ENCODE data around the gene DIP2C.
"Not testable (repeated sequence)": the region's sequence is repeated elsewhere in the genome, so short reads cannot be mapped to it uniquely, and the experiment has no call there.

DIP2C gene

DNA sequence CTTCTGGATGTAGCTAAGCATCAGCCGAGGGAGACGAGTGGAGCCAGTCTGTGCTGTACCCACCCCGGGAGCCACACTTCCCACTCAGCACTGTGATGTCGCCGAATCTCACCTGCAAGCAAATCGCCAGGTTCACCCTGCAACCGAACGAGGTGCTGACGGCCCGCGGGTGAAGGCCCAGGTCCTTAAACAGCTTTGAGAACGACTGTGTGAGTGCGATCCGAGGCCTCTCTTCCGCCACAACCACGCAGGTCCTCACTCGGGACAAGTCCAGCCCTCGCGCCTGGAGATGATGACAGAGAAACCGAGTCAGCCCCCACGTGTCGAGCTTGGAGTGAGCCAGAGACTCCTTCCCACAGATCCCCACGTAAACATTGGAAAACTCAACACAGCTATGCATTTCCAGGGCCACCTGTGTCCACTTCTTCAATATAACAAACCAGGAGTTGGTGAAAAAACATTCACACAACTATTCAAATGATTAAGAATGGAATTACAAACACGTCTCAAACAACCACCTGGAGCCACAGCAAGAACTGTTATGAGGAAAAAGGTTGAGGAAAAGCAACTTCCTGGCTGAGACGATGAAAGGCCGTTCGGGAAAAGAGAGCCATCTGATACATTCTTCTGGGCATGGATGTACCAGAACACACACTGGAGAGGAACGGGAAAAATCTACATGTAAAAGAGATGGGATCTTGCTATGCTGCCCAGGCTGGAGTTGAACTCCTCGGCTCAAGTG lies 362.4 kb downstream of the DIP2C start:
- DNase-seq (ENCODE audit: low spot score), result no peak

DNA sequence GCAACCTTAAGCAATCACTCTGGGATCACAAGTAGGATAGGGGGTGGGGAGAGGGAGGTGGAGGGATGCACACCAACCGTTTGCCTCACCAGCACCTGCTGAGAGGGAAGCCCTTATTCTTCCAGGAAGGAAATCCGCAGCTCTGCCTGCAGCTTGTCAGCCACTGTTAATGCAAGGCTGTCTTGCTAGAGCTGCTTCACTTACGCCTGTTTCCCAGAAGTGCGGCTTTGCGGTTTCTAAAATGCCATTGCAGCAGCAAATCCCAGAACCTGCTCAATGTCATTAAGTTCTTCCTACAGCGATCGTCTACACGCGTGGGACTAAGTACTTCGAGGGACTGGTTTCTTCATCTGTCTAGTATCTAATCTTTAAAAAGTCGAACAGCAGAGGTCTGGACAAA lies 363.1 kb downstream of the DIP2C start:
- DNase-seq (ENCODE audit: low spot score), result no peak

DNA sequence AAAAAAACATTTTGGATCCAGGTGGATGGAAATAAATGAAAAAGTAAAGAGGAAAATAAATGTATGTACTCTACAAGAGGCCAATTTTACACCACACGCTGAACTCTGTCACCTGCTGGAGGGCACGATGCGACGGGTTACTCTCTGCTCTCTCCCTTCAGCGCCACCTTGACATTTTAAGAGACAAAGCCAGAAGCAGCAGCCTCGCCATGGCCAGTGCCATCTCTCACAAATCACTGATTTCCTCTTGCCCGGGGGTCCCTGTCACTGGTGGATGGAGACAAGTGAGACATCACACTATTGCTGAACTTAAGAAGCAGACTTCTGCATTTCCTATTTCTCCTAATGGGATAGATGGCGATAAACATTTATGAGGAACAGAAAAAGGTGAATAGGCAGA lies 364.2 kb downstream of the DIP2C start:
- DNase-seq (ENCODE audit: low spot score), result no peak

DNA sequence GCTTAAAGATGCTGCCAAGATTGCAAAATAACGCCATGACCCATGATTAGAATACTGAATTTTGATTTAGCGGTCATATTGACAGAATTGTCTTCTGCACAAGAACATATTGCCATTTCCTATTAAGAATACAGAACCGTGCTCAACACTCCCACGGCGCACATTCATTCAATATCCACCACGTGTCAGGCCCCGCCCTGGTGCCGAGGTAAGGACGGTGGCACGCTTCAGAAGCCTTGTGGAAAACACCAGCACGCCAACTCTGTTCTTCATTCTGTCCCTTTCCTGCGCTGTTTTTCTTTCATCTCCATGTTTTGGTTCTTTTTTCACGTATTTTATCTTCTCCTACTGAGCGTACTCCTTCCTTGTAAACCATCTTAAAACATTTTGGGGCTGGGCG lies 364.9 kb downstream of the DIP2C start:
- DNase-seq (ENCODE audit: low spot score), result no peak

DNA sequence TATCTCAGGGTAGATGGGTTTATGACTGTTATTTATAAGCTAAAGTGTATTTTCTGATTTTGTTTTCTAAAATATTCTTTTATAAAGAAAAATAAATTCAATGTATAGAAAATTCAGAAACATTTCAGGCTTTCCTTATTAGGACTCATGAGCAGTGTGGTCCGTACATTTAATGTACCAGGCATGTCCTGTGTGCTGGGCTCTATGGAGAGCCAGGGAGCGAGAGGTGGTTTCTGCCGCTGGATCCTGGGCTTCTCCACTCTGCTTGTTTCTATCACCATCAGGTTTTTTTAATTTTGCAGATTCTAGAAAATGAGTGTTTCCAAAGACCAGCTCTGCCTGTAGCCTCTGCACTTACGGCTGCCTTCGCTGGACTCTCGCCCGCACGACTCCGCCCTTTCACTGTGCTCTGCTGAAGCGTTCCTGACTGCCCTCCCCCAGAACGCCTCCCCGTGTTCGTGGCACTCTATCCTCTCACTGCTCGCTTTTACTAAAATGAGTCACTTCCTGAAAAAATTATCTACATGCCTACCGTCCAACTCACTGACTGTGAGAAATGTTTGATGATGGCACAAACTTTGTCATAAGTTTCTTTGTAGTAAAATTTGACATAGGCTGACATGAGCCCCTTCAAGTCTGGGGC lies 365.7 kb downstream of the DIP2C start:
- DNase-seq (ENCODE audit: low spot score), result peak; percentile 90

DNA sequence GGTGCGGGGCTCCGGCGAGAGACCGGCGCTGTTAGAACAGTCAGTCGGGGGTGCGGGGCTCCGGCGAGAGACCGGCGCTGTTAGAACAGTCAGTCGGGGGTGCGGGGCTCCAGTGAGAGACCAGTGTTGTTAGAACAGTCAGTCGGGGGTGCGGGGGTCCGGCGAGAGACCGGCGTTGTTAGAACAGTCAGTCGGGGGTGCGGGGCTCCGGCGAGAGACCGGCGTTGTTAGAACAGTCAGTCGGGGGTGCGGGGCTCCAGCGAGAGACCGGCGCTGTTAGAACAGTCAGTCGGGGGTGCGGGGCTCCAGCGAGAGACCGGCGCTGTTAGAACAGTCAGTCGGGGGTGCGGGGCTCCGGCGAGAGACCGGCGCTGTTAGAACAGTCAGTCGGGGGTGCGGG lies 366.4 kb downstream of the DIP2C start:
- DNase-seq (ENCODE audit: low spot score), result not testable (repeated sequence)

DNA sequence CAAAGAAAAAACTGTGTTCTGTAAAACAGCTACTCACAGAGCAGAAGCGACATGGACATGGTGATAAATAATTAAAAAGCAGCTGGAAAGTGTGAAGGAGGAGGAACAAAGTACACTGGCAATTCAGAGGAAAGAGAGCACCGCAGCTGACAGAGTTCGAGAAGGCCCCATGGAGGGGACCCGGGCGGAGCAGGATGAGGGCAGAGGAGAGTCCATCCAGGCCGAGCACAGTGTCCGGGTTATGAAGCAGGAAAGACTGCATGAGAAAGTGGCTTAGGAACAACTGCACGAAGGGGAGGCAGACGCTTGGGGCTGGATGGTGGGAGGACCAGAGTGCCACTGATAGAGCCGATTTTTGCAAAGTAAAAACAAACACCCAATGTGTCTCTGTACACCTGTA lies 368.7 kb downstream of the DIP2C start:
- no peak for DNase-seq (ENCODE audit: low spot score)

DNA sequence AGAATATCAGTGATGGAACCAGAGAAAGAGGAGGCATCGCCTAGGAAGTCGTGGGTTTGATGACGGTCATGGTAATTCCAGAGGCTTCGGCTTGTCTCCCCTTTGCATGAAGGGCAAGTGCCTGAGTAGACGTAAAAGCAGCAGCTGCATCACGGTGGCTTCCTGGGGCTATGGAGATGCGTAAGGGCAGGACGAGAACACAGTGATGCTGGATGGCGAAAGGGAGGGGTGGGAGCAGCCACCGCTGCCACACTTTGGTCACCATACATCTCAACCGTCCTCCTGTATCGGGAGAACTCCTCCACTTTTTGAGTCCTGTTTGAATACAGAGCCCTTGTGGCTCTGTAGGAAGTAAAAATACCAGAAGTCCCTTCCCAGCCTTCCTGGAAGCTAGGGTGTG lies 371.5 kb downstream of the DIP2C start:
- DNase-seq (ENCODE audit: low spot score), result no peak

DNA sequence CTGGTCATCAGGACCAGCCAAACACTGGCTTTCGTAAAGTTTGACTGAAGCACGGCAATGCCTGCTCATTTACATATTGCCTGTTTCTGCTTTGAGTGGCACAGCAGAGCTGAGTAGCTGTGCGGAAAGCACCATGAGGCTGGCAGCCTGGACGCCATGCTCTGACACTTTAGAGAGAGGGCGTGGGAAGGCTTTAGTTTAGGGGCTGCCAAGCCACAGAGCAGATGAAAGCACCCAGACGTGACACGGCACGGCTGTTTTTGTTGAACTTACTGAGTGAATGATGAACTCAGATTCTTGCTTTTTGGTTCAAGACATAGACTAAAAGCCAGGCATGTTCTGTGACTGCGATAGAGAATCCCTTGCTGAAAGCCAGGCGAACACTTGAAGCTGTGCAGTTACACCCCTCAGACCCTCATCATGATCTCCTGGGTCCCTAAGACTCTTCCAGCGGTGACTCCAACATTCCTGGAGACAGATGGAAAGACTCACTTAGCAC lies 372.1 kb downstream of the DIP2C start:
- DNase-seq (ENCODE audit: low spot score), result no peak

DNA sequence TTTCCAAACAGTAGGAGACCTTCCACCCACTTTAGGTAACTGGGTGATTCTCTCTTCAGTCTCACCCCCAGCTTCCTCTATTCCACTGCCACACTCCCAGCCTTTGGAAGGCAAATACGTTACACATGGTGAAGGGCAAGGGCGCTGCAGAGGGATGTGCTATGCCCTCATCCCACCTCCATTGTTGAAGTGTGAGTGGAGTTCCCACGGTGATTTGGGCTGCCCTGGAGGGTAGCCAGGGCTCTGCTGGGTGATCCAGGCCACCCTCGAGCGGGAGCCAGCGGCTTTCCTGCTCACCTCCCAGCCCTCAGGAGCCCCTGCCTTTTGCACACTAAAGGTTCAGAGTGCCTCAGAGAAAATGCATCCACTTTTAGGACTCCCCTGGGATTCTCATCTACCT lies 373.1 kb downstream of the DIP2C start:
- no peak for DNase-seq (ENCODE audit: low spot score)

DNA sequence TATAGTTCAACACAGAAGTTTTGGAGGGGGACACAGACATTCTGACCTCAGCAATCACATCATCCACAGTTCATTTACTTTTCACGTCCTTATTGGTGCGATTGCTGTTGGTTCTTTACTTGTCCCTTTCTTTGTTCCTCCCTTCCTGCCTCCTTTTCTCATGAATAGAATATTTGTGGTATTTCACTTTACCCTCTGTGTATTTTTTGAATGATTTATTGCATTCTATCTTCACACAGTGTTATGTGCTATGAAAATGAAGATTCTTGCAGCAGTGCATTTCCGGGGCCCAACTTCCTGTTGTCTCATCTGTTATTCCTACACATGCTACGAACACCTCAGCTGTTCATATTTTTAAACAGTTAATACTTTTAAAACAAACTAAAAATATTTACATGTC lies 374.6 kb downstream of the DIP2C start:
- no peak for DNase-seq (ENCODE audit: low spot score)

DNA sequence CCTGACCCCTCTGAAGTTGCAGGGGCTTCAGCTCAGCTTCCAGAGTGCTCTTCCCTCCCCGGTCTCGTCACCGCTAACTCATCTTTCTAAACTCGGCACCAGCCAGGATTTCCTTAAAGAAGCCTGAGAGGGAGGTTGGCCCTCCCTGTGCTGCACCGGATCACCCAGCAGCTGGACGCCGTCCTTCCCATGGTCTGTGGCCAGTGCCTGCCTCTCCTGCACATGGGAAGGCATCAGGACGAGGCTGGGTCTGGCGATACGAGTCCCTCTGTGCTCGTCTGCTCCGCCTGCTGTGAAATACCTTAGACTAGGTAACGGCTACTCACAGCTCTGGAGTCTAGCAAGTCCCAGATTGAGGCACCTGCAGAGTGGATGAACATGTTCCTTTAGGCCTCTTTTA lies 375.1 kb downstream of the DIP2C start:
- no peak for DNase-seq (ENCODE audit: low spot score)

DNA sequence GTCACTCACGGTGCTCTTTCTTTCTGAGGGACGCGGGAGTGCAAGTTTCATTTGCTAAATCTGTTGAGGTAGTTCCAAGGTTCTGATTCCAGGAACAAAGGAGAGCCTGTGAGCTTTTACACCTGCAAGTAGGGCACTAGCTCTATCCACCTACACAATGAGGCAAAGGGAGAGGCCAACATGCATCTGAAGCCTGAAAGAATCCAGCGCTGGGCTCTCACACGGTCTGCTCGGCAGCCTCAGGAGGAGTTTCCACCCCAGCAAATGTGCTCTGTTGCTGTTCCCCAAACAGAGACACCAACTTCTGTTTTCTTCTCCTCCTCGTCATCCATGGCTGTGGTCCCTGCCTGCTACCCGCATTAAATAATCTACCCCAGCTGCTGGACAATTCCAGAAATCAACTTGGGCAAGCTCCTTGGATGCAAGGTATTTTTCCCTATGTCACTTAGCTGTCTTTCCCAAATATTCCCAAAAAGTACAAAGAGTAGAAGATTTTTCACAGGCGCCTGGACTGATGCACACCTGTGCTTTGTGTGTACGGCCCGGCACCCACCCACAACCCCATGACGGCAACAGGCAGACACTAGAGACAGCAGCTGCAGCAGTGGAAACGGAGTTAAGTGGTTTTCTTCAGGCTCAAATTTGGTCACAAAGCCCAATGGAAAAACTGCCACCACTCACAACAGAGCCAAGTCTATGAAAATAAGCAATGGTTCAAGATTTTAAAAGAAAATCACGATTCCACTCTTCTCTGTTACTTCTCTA lies 377.4 kb downstream of the DIP2C start:
- DNase-seq (ENCODE audit: low spot score), result no peak

DNA sequence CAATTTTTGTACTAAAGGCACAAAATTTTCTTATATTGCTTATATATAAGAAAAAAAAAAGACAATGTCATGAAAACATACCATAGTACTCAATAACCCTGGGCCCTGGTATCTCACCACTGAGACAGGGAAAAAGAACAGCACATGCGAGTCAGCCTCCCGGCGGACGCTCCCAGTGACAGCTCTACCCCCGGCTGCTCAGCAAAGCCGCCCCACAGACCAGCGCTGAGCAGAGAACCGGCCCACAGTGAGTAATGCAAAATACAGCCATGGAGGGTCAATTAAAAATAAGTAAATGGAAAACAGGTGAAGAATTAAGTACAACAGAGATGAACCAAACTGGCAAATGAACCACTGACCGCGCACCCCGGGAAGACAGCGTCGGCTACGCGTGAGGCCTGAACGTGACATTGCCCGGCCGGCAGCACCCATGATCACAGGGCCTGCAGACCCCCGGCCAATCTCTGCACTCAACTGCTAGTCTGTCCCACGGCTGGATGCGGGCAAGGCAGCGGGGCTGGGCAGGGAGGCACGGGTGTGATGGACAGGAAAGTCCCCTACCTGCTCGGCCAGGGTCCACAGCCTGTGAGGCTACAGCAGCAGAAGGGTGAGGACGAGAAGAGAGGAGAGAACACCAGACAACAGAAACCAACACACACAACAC lies 378.4 kb downstream of the DIP2C start:
- no peak for DNase-seq (ENCODE audit: low spot score)

DNA sequence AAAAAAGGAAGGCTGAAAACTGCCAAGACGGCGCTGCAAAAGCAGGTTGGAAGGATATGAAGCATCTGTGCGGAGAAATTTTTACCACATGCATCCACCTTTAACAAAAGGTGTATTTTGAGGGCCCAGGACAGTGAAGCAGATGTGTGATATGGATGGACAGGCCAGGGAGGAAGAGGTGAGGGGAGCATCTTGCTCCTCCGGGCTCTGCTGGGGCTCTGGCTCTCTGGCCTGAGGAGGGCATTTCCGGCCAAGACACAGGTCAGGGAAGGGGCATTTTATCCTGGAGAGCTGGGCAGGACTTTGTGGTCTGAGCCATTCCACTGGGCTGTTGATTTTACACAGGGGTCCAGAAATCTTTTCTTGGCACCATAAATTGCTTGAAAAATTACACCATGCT lies 379.1 kb downstream of the DIP2C start:
- DNase-seq (ENCODE audit: low spot score), result no peak

DNA sequence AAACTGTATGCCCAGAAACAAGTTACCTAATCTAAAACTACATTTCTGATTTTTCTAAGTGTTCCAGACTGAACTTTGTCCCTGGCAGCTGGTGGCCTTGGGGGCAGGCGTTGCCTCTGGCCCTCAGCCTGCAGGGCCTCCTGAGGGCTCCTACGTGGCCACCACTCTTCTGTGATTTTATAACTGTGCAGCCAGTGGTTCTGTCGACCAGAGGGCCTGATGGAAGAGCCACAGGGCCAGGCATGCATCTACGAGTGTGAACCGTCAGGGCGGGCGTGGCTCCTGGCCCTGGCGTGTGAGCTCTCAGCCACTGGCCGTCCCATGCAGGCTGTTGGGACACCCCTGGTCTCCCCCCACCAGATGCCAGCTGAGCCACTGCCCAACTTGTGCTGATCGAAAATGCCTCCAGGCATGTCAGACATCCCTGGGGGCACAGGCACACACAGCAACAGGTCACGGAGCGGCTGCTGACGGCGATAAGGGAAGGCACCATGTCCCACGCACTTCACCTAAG lies 380.8 kb downstream of the DIP2C start:
- DNase-seq (ENCODE audit: low spot score), result no peak

DNA sequence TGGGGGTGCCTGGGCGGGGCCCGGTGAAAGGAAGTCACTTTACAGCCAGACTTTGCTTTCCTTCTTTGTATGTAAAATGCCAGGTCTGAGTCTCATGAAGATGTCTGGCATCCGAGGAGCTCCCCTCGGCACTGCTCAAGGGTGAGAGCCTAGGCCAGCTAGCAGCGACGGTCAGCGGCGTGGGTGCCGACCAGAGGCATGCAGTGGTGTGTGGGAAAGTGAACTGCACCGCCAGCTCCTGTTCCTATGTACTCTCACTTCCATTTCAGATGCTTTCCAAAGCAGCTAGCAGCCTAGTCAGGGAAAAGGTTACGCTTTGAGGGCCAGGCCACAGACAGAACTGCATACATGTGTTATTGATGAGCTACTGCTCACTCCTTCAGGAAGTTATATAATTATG lies 381.4 kb downstream of the DIP2C start:
- no peak for DNase-seq (ENCODE audit: low spot score)

DNA sequence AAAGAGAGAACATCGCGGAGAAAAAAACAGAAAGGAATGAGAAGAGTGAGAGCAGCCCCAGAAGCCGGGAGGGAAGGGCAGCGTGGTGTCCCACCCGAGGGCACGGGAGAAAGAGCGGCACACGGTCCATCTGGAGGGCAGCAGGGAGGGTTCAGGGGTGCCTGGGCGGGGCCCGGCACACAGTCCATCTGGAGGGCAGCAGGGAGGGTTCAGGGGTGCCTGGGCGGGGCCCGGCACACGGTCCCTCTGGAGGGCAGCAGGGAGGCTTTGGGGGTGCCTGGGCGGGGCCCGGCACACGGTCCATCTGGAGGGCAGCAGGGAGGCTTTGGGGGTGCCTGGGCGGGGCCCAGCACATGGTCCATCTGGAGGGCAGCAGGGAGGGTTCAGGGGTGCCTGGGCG lies 381.8 kb downstream of the DIP2C start:
- DNase-seq (ENCODE audit: low spot score), result no peak

DNA sequence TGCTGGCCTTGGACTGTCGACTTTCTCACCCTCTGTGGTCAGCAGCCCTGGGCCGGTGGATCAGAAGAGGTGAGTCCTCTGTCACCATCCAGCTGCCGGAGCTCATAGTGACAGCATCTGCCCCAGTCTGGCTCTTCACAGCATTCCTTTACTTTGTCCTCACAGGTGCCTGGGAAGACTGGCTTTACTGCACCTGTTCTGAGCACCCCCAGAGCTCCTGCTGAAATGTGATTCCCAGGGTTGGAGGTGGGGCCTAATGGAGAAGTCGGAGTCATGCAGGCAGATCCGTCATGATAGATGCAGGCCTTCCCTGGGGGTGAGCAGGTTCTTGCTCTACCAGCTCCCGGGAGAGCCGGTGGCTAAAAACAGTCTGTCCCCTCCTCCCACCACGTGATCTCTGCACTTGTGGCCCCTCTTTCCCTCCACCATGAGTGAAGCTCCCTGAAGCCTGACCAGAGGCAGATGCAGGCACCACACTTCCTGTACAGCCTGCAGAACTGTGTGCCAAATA lies 382.7 kb downstream of the DIP2C start:
- DNase-seq (ENCODE audit: low spot score), result no peak

DNA sequence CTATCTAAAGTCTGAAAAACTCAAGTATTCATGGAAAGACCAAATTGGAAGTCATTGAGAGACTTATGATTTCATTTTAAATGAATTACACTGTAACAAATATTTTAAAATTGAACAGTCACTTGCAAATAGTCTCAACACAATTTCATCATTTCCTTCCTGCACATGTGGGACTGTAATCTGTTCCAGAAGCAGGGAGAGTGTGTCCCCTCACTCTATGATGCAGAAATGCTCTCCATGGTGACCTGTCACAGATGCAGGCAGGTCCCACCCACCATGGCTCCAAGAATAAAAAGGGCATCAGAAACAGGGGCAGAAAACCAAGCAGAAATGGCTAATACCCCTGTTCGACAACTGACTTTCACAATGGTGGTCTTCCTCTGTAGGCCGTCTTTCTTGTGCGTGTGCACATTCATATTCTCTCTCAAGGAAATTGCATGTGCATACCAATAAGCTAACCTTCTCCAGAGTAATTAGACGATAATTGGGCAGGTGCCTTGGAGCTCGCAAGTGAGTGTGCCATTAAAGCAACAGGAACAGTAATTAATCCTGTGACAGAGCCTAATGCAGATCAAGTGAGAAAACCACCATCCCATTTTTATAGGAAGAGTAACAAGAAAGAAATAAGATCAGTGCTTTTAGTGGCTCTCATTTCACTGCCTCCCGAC lies 383.3 kb downstream of the DIP2C start:
- DNase-seq (ENCODE audit: low spot score), result no peak

DNA sequence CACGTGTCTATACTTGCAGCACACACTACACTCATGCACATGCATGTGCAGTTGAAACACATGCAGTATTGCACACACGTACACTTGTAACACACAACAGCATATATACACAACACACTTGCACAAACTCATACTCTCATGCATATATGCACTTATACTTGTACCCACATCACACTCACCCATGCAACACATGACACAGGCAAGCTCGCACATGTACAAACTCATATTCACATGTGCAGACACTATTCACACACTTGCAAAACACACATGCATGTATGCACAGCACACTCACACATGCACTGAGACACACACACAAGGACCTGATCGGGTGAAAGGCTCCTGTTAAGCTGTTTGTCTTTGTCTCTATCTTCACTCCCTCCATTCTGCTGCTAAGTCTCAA lies 384.4 kb downstream of the DIP2C start:
- DNase-seq (ENCODE audit: low spot score), result no peak

DNA sequence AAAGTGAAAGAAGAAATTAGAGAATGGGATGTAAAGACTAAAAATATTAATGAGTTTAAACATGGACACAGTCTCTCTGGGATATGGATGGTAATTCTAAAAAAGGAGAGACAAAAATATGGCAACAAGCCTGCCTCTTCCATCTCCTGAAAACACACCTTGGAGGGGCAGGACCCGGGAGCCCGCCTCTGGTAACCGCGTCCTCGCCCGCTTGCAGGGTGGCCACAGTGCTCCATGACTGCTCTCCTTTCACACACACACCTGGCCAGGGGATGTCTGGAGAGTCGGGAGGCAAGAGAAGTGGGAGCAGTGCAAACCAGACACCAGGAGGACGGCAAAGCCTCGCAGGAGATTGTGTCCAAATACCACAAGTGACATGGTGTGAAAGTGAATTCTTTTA lies 387.9 kb downstream of the DIP2C start:
- no peak for DNase-seq (ENCODE audit: low spot score)
